ENCODE data around the gene FBN1.

GRCh38 chr15:48607846-48608245 lies 37.7 kb downstream of the FBN1 start:
- TF ChIP-seq CTCF (IDR thresholded peaks at IDR 0.05) (no peak), POLR2A (IDR thresholded peaks at IDR 0.05) (no peak)

Measured in thyroid gland (tissue), 4 donors.